Small intestine (tissue), 7 donors: ENCODE measurements around the gene RAB24. TPM values are rescaled to one million over a fixed set of nuclear protein-coding genes. Genes with fewer than 3 reads are reported as not detected.
"Not testable (repeated sequence)": the region's sequence is repeated elsewhere in the genome, so short reads cannot be mapped to it uniquely, and the experiment has no call there.

ENCODE experiments used
- DNase-seq, 2 donors: peaks; one replicate each; pipeline versions ENCODE4 v3.0.0 to v3.0.0-alpha.2; 2013
- FAIRE-seq: peaks from 2 replicates; lab custom pipeline; 2012; peaks lifted over from hg19 to GRCh38; lab: Jason Lieb, UNC
- H3K27ac ChIP-seq, 3 donors: one replicate each; pipeline ENCODE4 v1.5.1; 2013; ENCODE audit warnings: low read length in 2 of 3, mild to moderate bottlenecking in 2 of 3, control low read depth in 1 of 3, inconsistent platforms in 1 of 3, low read depth in 1 of 3, moderate library complexity in 1 of 3
- H3K27me3 ChIP-seq, 3 donors: one replicate each; pipeline ENCODE4 v1.6.1; 2013; ENCODE audit warnings: low read length in 3 of 3, inconsistent platforms in 1 of 3; ENCODE audit not compliant: control insufficient read depth in 3 of 3, insufficient read depth in 3 of 3
- H3K36me3 ChIP-seq, 3 donors: one replicate each; pipeline ENCODE4 v1.6.1; 2013; ENCODE audit warnings: low read length in 3 of 3, inconsistent platforms in 1 of 3, low read depth in 1 of 3, mild to moderate bottlenecking in 1 of 3, moderate library complexity in 1 of 3; ENCODE audit not compliant: control insufficient read depth in 3 of 3, insufficient read depth in 2 of 3
- H3K4me1 ChIP-seq, 3 donors: one replicate each; pipeline ENCODE4 v1.6.1; 2013; ENCODE audit warnings: low read length in 2 of 3, inconsistent platforms in 1 of 3, low read depth in 1 of 3, mild to moderate bottlenecking in 1 of 3, moderate library complexity in 1 of 3; ENCODE audit not compliant: control insufficient read depth in 3 of 3, insufficient read depth in 2 of 3
- H3K4me3 ChIP-seq, 3 donors: one replicate each; pipeline ENCODE4 v1.5.1; 2013; ENCODE audit warnings: low read length in 3 of 3, control low read depth in 1 of 3, inconsistent platforms in 1 of 3, low read depth in 1 of 3, mild to moderate bottlenecking in 1 of 3, moderate library complexity in 1 of 3
- H3K9me3 ChIP-seq, 2 donors: one replicate each; pipeline ENCODE4 v1.6.1; 2013; ENCODE audit warnings: low read depth in 1 of 2, low read length in 1 of 2; ENCODE audit not compliant: control insufficient read depth in 2 of 2, insufficient read depth in 1 of 2
- WGBS, 3 donors: extraction: QIAGEN DNeasy Blood & Tissue Kit; methylation state at CpG; one replicate each; pipeline ENCODE4 v1.1.7; 2013; 5-methylcytosine and 5-hydroxymethylcytosine counted together
- polyA plus RNA-seq, 4 donors: library from polyadenylated mRNA; stranded (reverse) in 3 of 4; unstranded in 1 of 4; fragments of 200-250 nt in 3 of 4; fragments of 120-200 nt in 1 of 4; gene quantifications; one replicate each; pipeline versions ENCODE4 v1.2.1 to v1.2.3, GENCODE V29; 2013
- donor health status: healthy with polysubstance abuse.
- donor health status: control.
- donor health status: control.
- donor health status: Bipolar disorder and iron deficiency.
- donor health status: healthy.

The RAB24 gene
- polyA plus RNA-seq, 4 donors: 48.1 to 80.1 (median 73.0) TPM

- Histone ChIP-seq H3K4me3 (no peak overlapping the region), H3K27ac (no peak overlapping the region), H3K4me1 (peaks cover 9 to 12% (median 9%) of the 10 kb centered on the region in 3 donors), H3K36me3 (peaks cover 0 to 36% (median 0%) of the 10 kb centered on the region in 3 donors), H3K9me3 (no peaks in the 10 kb centered on the region), H3K27me3 (no peaks in the 10 kb centered on the region)
- FAIRE-seq (no peak), DNase-seq (no peak)
- 83 to 88% (median 84%) methylated on average over 4 of the region's 4 CpGs for WGBS, 3 donors
Measured at GRCh38 chr5:177347699-177348098, 44.2 kb upstream of the RAB24 start.

- H3K27me3 ChIP-seq: no peaks in the 10 kb centered on the region
- H3K36me3 ChIP-seq: peaks cover 0 to 42% (median 0%) of the 10 kb centered on the region in 3 donors
- WGBS, 3 donors: 73 to 80% (median 74%) methylated on average over 4 of the region's 4 CpGs
- FAIRE-seq (no peak), DNase-seq (no peak)
- H3K27ac ChIP-seq: no peak overlapping the region
- peaks cover 9 to 12% (median 9%) of the 10 kb centered on the region in 3 donors for H3K4me1 ChIP-seq
- H3K9me3 ChIP-seq: no peaks in the 10 kb centered on the region
- no peak overlapping the region for H3K4me3 ChIP-seq
Measured at GRCh38 chr5:177346820-177347219, 43.3 kb upstream of the RAB24 start.

GRCh38 chr5:177344891-177345290, 41.4 kb upstream of the RAB24 start:
- H3K27ac ChIP-seq: no peak overlapping the region
- no peaks in the 10 kb centered on the region for H3K27me3 ChIP-seq
- no peaks in the 10 kb centered on the region for H3K9me3 ChIP-seq
- WGBS, 3 donors: 96 to 97% (median 96%) methylated on average over 6 of the region's 6 CpGs
- H3K36me3 ChIP-seq: peaks cover 0 to 40% (median 0%) of the 10 kb centered on the region in 3 donors
- H3K4me3 ChIP-seq: no peak overlapping the region
- FAIRE-seq: no peak
- peaks cover under 1 to 8% (median 3%) of the 10 kb centered on the region in 3 donors for H3K4me1 ChIP-seq
- no peak for DNase-seq

DNA sequence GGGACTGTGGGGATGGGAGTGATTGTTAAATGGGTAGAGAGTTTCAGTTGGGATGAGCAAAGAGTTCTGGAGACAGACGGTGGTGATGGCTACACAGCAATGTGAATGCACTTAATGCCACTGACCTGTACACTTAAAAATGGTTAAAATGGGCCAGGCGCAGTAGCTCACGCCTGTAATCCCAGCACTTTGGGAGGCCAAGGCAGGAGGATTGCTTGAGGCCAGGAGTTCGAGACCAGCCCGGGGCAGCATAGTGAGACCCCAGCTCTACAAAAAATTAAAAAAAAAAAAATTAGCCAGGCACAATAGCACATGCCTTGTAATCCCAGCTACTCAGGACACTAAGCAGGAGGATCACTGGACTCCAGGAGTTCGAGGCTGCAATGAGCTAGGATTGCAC, 40.3 kb upstream of the RAB24 start:
- DNase-seq: no peak
- Histone ChIP-seq H3K27me3 (no peaks in the 10 kb centered on the region), H3K27ac (no peak overlapping the region), H3K9me3 (no peaks in the 10 kb centered on the region), H3K36me3 (peaks cover 0 to 43% (median 0%) of the 10 kb centered on the region in 3 donors), H3K4me1 (no peaks in the 10 kb centered on the region), H3K4me3 (no peak overlapping the region)
- no peak for FAIRE-seq
- WGBS, 3 donors: 94 to 96% (median 95%) methylated on average over 6 of the region's 6 CpGs

GRCh38 chr5:177343000-177343399, 39.5 kb upstream of the RAB24 start:
- DNase-seq: not testable (repeated sequence)
- 95 to 97% (median 96%) methylated on average over 14 of the region's 14 CpGs for WGBS, 3 donors
- peaks cover 0 to 51% (median 4%) of the 10 kb centered on the region in 3 donors for H3K36me3 ChIP-seq

DNA sequence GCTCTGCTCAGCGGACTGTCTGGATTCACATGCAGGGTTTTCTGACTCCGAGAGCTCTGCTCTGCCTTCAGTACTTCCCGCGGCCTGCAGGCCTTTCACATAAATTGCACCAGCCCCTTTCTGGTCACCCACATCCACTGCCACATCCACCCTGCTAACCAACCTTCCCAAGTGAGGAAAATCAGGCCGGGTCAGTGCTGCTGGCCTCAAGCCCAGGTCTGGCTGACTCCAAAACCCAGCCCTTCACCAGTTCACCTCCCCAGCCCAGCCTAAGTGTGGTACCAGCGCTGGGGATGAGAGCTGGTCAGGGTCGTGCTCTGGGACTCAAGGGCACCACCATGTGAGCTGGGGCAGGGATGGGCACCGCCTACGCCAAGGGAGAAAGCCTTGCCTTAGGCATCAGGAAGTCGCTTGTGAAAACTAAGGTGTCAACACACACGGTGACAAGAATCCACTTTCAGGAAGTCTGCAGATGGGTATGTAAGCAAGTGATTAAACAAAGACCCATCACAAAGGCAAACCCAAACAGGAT, 35.7 kb upstream of the RAB24 start:
- FAIRE-seq: no peak
- Histone ChIP-seq H3K27ac (no peak overlapping the region), H3K4me1 (no peaks in the 10 kb centered on the region), H3K9me3 (no peaks in the 10 kb centered on the region), H3K27me3 (no peaks in the 10 kb centered on the region), H3K36me3 (peaks cover 12 to 69% (median 14%) of the 10 kb centered on the region in 3 donors), H3K4me3 (no peak overlapping the region)
- DNase-seq: no peak
- 79 to 84% (median 79%) methylated on average over 11 of the region's 11 CpGs for WGBS, 3 donors

More at GRCh38 chr5:177343000-177343399, 39.5 kb upstream of the RAB24 start:
- H3K4me1 ChIP-seq, H3K9me3 ChIP-seq, H3K27ac ChIP-seq, H3K4me3 ChIP-seq, H3K27me3 ChIP-seq, FAIRE-seq: not testable (repeated sequence)

- 84 to 87% (median 86%) methylated on average over 22 of the region's 22 CpGs for WGBS, 3 donors
- Histone ChIP-seq H3K4me3 (no peak overlapping the region), H3K27me3 (no peaks in the 10 kb centered on the region), H3K9me3 (no peaks in the 10 kb centered on the region), H3K4me1 (no peaks in the 10 kb centered on the region), H3K27ac (no peak overlapping the region), H3K36me3 (peaks cover 15 to 72% (median 20%) of the 10 kb centered on the region in 3 donors)
- FAIRE-seq: no peak
- DNase-seq: no peak
Measured at GRCh38 chr5:177338251-177339106, 35.0 kb upstream of the RAB24 start.

- Histone ChIP-seq H3K9me3 (no peaks in the 10 kb centered on the region), H3K4me1 (no peaks in the 10 kb centered on the region), H3K36me3 (peaks cover 18 to 80% (median 28%) of the 10 kb centered on the region in 3 donors), H3K27ac (no peak overlapping the region), H3K4me3 (no peak overlapping the region), H3K27me3 (no peaks in the 10 kb centered on the region)
- 94 to 95% (median 94%) methylated on average over 35 to 36 of the region's 36 CpGs for WGBS, 3 donors
- no peak for FAIRE-seq
- DNase-seq: no peak
Measured at GRCh38 chr5:177336603-177337494, 33.3 kb upstream of the RAB24 start.
